ENCODE data around the gene ERCC1.
A peak's percentile ranks its signal among the peaks of the same experiment; 100 is the strongest.

ERCC1 gene

GRCh38 chr19:45423589-45424190 lies at the start of gene ERCC1:
TSS of gene ERCC1 (minus strand) at chr19:45423917. CDS start at chr19:45423374, 543 bp downstream.
- DNase-seq (ENCODE audit: low read depth): no peak

- no peak for DNase-seq (ENCODE audit: low read depth)
These were observed 49.6 kb upstream of the ERCC1 start for GRCh38 chr19:45473367-45473681.

- DNase-seq (ENCODE audit: low read depth): no peak
These were observed 49.0 kb upstream of the ERCC1 start for GRCh38 chr19:45472563-45473366.

DNA sequence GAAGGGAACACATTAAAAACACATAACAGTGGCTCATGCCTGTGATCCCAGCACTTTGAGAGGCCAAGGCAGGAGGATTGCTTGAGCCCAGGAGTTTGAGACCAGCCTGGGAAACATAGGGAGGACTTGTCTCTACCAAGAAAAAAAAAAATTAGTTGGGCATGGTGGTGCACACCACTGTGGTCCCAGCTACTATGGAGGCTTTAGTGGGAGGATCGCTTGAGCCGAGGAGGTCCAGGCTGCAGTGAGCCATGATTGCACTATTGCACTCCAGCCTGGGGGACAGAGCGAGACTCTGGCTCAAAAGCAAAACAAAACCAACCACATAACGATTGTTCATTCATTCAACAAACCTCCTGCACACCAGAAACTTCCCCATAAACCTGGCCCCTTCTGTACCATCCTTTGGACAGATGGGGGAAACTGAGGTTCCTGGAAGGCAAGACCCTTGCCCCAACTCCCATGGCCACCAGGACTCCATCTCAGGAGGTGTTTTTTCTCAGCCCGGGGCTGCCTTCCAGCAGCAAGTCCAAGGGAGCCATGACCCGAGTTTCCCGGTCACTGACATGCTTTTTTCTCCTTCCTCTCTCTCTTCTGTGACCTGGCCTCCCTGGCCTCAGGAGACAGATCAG lies 48.3 kb upstream of the ERCC1 start:
- no peak for DNase-seq (ENCODE audit: low read depth)

DNA sequence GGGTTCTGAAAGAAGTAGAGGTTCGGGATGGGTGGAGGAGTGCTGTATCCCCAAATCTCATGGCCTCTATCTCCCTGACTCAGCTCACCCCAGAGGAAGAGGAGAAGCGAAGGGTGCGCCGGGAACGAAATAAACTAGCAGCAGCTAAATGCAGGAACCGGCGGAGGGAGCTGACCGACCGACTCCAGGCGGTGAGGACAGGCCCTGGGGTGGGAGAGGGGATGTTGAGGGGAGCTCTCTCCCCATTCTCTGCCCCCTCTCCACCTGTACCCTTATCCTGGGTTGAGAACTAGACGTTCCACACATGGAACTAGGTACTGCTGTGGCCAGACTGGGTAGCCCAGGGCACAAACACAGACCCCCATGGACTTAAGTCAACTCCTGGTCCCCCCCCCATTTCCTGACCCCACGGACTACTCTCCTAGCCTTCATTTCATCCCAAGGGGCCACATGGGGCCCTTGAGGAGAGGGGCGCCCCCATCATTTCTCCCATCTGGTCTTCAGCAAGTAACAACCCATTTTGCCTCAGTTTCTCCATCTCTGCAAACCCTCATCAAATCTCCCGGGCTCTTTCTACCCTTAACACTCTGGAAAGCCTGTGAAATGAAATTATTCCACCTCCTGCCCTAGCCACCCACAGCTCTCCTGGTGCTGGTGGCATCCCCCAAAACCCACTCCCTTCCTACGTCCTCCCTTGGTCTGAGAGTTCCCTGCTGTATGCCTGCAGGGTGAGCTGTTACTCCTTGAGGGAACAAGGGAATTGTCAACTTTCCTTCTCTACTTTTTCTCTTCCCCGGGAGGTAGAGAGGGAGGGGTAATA lies 47.6 kb upstream of the ERCC1 start:
- no peak for DNase-seq (ENCODE audit: low read depth)

- no peak for DNase-seq (ENCODE audit: low read depth)
These were observed 47.0 kb upstream of the ERCC1 start for GRCh38 chr19:45470762-45471081.

DNA sequence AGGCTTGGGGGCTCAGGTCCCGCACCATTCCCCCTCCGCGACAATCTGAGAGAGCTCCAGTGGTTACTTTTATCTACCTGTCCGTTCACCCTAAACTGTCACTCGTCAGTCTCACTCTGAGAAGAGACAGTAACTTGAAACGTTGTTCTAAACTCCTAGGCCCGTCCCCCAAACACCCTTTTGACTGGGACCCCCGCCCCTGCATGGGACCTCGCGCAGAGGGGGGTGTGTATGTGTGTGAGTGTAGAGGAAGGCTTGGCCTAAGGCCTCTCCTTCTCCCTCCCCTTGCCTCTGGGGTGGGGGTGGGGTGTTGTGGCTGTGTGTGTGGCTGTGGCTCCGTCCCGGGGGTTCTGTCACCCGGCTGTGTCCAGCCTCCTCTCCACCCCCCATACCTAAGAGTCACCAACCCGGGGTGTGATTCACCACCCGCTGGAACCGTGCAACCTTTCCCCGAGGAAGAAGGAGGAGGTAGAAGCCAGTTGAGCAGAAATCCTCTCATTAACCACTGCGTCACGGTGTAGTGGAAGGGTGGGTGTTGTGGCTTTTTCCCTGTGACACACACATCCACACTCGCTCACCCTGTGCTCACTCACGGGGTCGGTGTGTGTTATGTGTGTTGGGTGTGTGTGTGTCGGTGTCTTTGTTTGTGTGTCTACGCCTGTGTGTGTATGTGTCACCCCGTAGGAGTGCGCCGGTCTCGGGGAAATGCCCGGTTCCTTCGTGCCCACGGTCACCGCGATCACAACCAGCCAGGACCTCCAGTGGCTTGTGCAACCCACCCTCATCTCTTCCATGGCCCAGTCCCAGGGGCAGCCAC lies 46.4 kb upstream of the ERCC1 start:
- no peak for DNase-seq (ENCODE audit: low read depth)

DNA sequence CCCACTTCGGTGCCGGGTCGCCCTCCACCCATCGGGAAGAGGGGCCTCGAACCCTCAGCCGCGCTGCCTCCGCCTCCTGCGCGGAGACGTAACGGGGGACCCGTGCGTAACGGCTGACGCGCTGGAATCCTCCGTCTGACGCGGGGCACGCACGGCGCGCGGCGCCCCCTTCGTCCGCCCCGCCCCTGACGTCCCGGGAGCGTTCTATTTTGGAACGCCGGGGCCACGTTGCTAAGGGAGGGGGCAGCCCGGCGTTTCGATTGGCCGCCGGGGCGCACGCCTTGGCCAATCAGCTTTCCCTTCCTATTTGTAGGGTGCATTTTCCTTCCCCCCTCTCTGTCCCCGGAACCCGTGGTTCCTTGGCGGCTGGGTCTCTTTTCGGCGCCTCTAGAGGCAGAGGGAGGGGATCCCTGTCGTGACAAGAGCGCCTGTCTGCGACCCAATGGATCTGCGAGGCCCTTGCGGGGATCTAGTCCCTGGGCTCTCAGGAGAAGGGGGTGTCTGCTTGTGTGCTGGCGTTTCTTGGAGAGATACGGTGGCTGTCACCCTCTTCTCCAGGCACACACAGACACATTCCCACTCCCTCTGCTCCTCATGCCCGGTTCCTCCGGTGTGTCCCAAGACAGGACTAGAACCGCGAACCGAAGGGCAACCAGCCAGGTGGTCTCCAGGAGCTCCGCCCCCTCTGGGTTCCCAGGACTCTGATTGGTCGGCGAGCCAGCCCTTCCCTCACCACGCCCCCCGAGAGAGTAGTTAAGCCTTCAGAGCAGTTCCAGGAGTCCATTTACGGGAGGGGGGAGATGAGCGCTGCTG lies 45.6 kb upstream of the ERCC1 start:
- peak; percentile 90 for DNase-seq (ENCODE audit: low read depth)

GRCh38 chr19:45468803-45469131 lies 45.0 kb upstream of the ERCC1 start:
- no peak for DNase-seq (ENCODE audit: low read depth)

GRCh38 chr19:45468159-45468651 lies 44.5 kb upstream of the ERCC1 start:
- no peak for DNase-seq (ENCODE audit: low read depth)

DNA sequence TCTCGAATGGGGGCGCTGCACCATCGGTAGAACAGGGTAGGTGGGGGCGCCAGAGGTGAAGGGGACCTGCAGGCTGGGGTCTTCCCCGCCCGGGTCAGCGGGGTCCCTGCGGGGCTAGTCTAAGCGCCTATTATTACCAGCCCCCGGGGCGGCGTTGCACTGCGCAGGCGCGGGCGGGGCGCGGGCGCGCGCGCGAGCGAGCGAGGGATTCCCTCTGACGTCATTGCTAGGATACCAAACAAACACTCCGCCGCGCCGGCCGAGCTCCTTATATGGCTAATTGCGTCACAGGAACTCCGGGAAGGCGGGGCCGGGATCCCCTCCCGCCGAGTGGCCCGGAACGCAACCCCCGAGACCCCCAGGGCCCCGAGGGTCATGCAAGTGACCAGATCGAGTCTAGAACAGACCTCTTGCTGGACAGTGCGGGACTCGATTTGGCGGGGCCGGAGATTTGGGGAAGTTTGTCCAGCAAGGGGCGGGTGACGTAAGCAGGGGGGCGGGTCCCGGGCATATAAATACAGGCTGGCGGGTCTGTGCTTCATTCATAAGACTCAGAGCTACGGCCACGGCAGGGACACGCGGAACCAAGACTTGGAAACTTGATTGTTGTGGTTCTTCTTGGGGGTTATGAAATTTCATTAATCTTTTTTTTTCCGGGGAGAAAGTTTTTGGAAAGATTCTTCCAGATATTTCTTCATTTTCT lies 43.9 kb upstream of the ERCC1 start, which contains the start of gene FOSB:
FOSB (plus strand) TSS at position 541 of the 703 bp plus-strand sequence. CDS start 591 bp downstream, outside the sequence.
- peak; percentile 91 for DNase-seq (ENCODE audit: low read depth)

DNA sequence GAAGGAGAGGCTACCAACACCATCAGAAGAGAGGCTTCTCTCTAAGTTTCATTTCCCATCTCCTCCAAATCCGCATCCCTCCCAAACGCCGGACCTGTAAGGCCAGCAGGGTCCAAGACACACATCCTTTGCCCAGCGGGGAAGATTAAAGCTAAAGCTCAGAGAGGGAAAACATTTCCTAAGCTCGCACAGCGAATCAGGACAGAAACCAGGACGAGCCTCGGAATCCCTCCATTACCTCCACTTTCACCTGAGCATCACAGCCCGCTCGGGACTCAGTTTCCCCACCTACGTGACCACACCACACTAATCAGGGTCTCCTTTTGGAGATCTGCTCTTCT lies 43.4 kb upstream of the ERCC1 start:
- DNase-seq (ENCODE audit: low read depth): no peak

DNA sequence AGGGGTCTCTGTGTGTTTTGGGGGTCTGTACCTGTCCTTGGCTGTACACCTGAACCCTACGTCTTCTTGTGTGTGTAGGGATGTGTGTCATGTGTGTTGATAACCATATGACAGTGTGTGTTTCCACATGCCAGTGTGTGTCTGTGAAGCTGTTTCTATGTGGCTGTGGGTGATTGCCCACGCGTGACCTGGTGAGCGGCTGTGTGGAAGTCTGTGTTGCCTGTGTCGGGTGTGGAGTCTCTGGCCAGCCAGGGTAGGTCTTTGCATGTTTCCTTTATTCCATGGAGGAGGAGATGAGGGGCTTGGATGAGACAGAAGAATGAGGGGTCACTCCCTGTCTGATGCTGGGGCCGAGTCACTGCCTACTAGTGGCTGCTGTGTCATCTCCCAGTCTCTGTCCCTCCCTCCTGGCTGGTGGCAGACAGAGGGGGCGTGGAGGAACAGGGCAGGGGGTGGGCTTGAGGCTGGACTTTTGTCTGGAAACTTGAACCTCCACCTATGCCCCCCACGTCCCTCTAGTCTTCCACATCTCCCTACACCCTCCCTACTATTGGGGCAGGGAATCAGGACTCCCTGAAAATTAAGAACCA lies 41.2 kb upstream of the ERCC1 start:
- no peak for DNase-seq (ENCODE audit: low read depth)

DNA sequence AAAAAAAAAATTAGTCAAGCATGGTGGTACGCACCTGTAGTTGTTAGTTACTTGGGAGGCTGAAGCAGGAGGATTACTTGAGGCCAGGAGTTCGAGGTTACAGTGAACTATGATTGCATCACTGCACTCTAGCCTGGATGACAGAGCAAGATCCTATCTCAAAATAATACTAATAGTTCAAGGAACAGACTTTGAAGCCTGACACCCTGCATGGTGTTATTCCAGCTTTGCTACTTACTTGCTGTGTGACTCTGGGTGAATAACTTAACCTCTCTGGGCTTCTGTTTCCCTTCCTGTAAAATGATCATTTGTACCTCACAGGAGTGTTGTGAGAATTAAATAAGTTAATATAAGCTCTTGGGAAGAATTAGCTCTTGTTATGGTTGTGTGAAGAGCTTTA lies 40.6 kb upstream of the ERCC1 start:
- no peak for DNase-seq (ENCODE audit: low read depth)

DNA sequence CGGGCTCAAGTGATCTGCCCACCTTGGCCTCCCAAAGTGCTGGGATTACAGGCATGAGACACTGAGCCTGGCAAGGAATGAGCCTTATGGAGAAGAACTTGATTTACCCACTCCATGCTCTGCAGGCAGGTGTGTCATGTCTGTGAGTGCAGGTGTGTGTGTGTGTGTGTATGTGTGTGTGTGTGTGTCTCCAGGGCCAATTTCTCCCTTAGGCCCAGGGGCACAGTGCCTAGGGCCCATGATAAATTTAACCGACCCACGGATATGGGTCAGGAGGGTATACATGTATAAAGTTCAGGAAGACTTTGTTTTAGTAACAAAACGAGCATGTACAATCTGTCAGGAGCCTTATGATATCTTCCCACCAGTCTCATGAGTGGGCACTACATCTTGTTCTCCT lies 39.5 kb upstream of the ERCC1 start:
- DNase-seq (ENCODE audit: low read depth): no peak

GRCh38 chr19:45462174-45462573 lies 38.5 kb upstream of the ERCC1 start:
- no peak for DNase-seq (ENCODE audit: low read depth)

- no peak for DNase-seq (ENCODE audit: low read depth)
These were observed 37.2 kb upstream of the ERCC1 start for GRCh38 chr19:45460807-45461347.

- DNase-seq (ENCODE audit: low read depth): no peak
These were observed 34.1 kb upstream of the ERCC1 start for GRCh38 chr19:45457776-45458175.

DNA sequence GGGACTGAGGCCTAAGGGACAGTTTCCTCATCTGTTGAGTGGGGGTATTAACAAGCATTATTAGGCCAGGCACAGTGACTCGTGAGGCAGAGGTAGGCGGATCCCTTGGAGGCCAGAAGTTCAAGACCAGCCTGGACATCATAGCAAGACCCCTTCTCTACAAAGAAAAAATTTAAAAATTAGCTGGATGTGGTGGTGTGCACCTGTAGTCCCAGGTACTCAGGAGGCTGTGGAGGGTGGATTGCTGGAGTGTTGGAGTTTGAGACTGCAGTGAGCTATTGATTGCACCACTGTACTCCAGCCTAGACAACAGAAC lies 32.7 kb upstream of the ERCC1 start:
- no peak for DNase-seq (ENCODE audit: low read depth)

Measured in stimulated activated CD8-positive, alpha-beta memory T cell treated with anti-CD3 and anti-CD28 coated beads, Interleukin-12 subunit alpha, Interleukin-12 subunit beta, amount 100 ng/mL, for 4 hours (primary cell).